MG63 (cell line): ENCODE results near the gene NEUROD1. TPM values are rescaled to one million over a fixed set of nuclear protein-coding genes. Genes with fewer than 3 reads are reported as not detected.

ENCODE experiments used
- DNase-seq: peaks from one replicate; pipeline ENCODE4 v3.0.0-alpha.2; 2020
- H3K27me3 ChIP-seq: fragments of 250-450 bp; sonication (Bioruptor Pico); 2 replicates; pipeline ENCODE4 v1.5.1; 2020; ENCODE audit warnings: mild to moderate bottlenecking, moderate library complexity
- H3K36me3 ChIP-seq: fragments of 250-450 bp; sonication (Bioruptor Pico); 2 replicates; pipeline ENCODE4 v1.5.1; 2020; ENCODE audit warnings: mild to moderate bottlenecking, moderate library complexity
- H3K4me3 ChIP-seq: fragments of 250-450 bp; sonication (Bioruptor Pico); 2 replicates; pipeline ENCODE4 v1.5.1; 2020; ENCODE audit warnings: mild to moderate bottlenecking, moderate library complexity
- H3K9me3 ChIP-seq: fragments of 250-450 bp; sonication (Bioruptor Pico); 2 replicates; pipeline ENCODE4 v1.5.1; 2020; ENCODE audit warnings: mild to moderate bottlenecking, moderate library complexity
- total RNA-seq: library from RNA; depleted of rRNA; stranded (reverse); fragments of >200 nt; shearing (Covaris generic); gene quantifications from 2 replicates; pipeline ENCODE4 v1.2.3, GENCODE V29; 2014; ENCODE audit warnings: low replicate concordance

NEUROD1 gene
- total RNA-seq, 1 experiment from 2014 or later = not detected

DNA sequence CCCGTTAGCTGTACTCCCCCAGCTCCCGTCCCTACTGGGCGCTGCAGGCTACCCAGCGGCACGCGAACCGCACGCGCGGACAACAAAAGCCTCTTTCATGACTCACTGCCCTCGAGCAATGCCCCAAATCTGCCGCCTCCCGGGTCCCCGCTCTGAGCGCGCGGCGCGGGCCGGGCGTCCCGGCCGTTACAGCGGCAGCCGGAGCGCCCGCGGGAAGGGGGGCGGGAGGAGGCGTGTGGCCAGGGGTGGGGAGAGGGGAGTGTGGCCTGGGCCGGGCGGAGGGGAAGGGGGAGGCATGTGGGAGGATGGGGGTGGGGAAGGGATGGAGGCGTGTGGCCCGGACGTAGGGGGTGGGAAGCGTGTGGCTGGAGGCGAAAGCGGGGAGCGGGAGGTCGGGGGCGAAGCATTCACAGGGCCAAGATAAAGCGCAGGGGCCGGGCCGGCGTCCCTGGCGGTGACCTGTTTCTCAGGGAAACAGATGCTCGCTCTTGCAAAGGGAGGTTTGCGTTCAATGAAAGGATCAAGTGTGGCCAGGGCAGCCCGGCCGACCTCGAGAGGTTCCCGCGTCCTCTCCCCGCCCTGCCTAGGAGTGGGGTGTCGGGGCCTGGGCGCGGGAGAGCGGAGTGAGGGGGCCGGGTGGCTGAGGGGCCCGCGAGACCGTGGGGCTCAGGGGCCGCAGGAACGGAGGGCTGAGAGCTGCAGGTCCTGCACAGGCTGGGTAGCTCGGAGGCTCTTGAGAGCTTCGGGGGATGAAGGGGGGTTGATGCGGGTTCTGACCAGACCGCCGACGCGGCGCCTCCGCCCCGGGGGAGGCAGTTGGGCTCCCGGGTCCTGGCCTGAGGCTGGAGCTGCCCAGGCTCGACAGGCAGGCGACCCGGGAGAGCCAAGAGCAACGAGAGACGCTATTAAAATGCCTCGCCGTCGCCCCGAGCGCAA lies 3.5 kb upstream of the NEUROD1 start:
- H3K9me3 ChIP-seq = no peaks in the 10 kb centered on the region
- 0 out of 2 replicates have a peak overlapping the region, but pooled peaks have one; percentile 15 for H3K4me3 ChIP-seq
- DNase-seq = peak; percentile 66
- H3K27me3 ChIP-seq = peaks cover 43% of the 10 kb centered on the region
- H3K36me3 ChIP-seq = no peaks in the 10 kb centered on the region

DNA sequence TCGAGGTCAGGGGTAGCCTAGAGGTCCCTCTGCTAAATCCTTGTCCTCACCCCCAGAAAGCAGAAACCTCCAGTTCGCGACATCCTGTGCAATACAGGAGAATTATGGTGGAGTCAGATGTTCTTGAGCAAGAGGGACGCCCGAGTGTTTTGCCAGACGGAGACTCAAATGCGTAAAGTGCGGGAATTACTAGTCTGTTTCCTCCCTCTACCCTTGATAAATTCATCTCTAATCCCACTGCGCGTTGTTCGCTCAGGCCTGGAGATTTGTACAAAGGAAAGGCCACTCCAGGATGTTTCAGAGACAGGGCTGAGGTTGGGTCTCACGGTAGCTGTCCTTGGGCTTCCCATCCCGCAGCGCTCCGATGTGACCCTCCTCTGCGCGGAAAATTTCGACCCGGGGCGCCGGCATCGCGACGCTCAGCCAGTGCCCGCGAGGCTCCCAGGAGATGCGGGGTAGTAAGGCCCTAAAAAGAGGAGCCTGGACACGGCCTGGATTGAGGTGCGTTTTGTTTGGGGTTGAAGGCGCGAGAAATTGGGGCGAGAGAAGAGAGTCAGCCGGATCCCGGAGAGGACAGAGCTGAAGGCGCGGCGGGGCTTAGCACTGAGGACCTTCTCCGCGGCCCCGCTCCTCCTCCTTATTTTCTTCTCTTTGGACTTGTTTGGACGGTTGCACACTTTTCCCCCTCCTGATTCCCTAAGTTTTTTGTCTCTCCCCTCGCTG lies 2.6 kb upstream of the NEUROD1 start:
- 0 out of 2 replicates have a peak overlapping the region, but pooled peaks have one; percentile 15 for H3K4me3 ChIP-seq
- H3K9me3 ChIP-seq = no peaks in the 10 kb centered on the region; the same call in 1 of the 2 replicates
- peaks cover 51% of the 10 kb centered on the region for H3K27me3 ChIP-seq
- DNase-seq = no peak
- H3K36me3 ChIP-seq = no peaks in the 10 kb centered on the region

GRCh38 chr2:181682026-181682789 lies 1.9 kb upstream of the NEUROD1 start:
- Histone ChIP-seq H3K4me3 (no peak overlapping the region), H3K36me3 (no peaks in the 10 kb centered on the region), H3K27me3 (peaks cover 58% of the 10 kb centered on the region), H3K9me3 (no peaks in the 10 kb centered on the region; the same call in 1 of the 2 replicates)
- DNase-seq = no peak

DNA sequence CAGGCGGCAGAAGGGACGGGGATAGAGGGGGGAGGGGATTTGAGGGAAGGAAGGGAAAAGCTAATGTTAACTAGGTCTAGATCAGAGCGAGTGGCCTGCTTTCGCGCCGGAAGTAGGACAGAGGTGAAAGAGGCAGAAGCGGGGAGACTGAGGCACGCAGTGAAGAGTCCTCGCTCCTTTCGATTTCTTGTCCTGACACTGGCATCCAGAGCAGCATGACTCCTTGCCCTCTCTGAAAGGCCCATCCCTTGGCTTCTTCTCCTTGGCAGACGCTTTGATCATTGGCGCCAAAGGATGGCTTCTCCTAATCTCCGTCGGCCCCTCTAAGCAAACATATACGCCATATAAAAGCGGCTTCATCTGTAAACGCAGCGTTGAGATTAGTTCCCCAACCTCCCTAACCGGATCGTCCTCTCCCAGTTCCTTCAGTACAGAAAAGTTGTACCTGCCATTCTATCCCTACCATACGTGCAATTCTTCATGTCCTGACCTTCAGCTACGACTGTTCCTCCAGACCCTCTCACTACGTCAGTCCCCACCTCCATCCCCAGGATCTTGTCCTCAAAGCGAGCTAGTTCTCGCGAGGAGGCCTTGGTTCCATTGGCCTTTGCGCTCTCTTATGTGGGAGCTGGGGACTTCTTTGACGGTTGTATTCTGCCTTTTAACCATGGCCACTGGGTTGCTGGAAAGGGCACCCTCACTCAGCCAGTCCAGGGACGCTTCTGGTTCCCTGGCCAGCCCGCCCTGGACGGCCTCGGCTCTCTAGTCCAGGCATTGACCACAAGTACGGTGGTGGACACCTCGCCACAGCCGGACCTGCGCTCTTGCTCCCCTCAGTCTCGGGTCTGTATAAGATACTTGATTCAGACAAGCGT lies 857 bp upstream of the NEUROD1 start:
- no peak for DNase-seq
- H3K9me3 ChIP-seq = no peaks in the 10 kb centered on the region; the same call in 1 of the 2 replicates
- H3K36me3 ChIP-seq = no peaks in the 10 kb centered on the region
- H3K27me3 ChIP-seq = peaks cover 63% of the 10 kb centered on the region
- H3K4me3 ChIP-seq = peak overlapping the region; percentile 32

GRCh38 chr2:181679544-181679979 lies 755 bp downstream of the NEUROD1 start:
- H3K36me3 ChIP-seq = no peaks in the 10 kb centered on the region
- DNase-seq = no peak
- no peak overlapping the region for H3K4me3 ChIP-seq
- H3K9me3 ChIP-seq = no peaks in the 10 kb centered on the region; the same call in 1 of the 2 replicates
- H3K27me3 ChIP-seq = peaks cover 72% of the 10 kb centered on the region

DNA sequence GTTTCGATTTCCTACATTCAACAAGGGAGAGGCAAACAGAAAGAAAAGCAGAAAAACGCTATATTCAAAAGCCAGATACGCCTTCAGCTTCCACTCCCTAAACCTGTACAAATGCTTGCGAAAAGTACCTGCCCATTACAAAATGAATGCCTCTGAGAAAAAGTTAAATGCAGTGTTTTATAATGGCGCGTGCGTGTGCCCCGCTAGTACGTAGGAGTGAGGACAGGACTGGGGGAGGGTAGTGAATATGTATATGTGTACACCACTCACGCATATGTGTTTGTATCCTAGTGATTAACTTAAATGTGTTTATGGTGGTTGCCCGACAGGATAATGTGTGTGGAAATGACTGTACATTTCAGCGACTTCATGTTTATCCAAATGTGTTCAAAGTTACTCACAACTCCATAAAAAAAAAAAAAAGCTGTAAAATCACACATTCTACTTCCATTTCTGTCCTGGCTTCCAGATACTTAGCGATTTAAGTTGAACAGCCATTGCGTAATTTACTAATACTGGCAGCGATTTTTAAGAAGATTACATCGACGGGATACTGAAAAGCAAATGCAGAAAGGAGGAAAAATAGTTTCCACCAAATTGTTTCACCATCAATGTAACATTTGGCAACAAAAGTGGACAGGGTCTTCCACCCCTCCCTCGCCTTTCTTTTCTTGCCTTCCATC lies 1.3 kb downstream of the NEUROD1 start:
- DNase-seq = no peak
- no peaks in the 10 kb centered on the region; the same call in 1 of the 2 replicates for H3K9me3 ChIP-seq
- no peak overlapping the region for H3K4me3 ChIP-seq
- H3K36me3 ChIP-seq = no peaks in the 10 kb centered on the region
- peaks cover 72% of the 10 kb centered on the region for H3K27me3 ChIP-seq

GRCh38 chr2:181677912-181678586 lies 2.3 kb downstream of the NEUROD1 start:
- peak; percentile 50 for DNase-seq
- no peaks in the 10 kb centered on the region for H3K36me3 ChIP-seq
- H3K27me3 ChIP-seq = peaks cover 69% of the 10 kb centered on the region
- H3K4me3 ChIP-seq = no peak overlapping the region
- H3K9me3 ChIP-seq = no peaks in the 10 kb centered on the region; the same call in 1 of the 2 replicates

DNA sequence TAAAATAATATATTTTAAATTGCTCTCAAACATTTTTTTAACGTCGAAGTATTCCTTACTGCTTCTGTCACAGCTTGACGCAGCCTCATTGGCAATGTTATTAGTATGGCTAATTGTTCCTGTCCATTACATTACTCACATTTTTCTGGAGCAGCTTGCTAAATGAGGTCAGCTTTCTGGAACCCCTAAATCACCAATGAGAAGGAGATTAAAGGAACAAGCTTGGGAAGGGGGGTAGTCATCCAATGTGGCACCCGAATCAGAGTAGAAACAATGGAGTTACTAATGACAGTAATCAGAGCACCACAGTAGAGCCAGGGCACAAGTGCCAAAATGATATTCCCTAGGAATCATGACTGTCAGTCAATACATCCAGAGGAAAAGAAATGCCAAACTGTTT lies 5.1 kb downstream of the NEUROD1 start:
- Histone ChIP-seq H3K4me3 (no peak overlapping the region), H3K36me3 (no peaks in the 10 kb centered on the region), H3K9me3 (no peaks in the 10 kb centered on the region; the same call in 1 of the 2 replicates), H3K27me3 (peaks cover 47% of the 10 kb centered on the region)
- no peak for DNase-seq

DNA sequence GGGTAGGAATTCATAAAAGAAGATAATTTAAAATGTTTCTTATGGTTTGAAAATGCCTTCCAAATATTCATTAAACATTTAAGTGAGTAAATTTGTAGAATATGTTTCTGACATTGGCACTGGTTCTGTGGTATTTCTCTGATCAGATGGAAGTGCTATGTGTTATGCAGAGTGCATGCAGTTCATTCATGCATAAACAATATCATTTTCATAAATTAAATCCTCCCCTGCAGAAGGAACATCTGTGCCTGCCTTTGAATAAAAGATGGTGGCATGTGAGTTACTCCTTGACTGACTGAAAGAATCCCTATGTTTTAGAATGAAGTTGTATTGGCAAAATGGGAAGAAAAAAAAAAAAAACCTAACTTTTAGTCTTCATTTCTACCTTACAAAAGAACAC lies 5.9 kb downstream of the NEUROD1 start:
- no peak for DNase-seq
- no peaks in the 10 kb centered on the region for H3K36me3 ChIP-seq
- no peaks in the 10 kb centered on the region; the same call in 1 of the 2 replicates for H3K9me3 ChIP-seq
- no peak overlapping the region for H3K4me3 ChIP-seq
- H3K27me3 ChIP-seq = peaks cover 41% of the 10 kb centered on the region

GRCh38 chr2:181673173-181673572 lies 7.1 kb downstream of the NEUROD1 start:
- no peaks in the 10 kb centered on the region for H3K36me3 ChIP-seq
- DNase-seq = no peak
- no peaks in the 10 kb centered on the region; the same call in 1 of the 2 replicates for H3K9me3 ChIP-seq
- peaks cover 34% of the 10 kb centered on the region for H3K27me3 ChIP-seq
- H3K4me3 ChIP-seq = no peak overlapping the region

DNA sequence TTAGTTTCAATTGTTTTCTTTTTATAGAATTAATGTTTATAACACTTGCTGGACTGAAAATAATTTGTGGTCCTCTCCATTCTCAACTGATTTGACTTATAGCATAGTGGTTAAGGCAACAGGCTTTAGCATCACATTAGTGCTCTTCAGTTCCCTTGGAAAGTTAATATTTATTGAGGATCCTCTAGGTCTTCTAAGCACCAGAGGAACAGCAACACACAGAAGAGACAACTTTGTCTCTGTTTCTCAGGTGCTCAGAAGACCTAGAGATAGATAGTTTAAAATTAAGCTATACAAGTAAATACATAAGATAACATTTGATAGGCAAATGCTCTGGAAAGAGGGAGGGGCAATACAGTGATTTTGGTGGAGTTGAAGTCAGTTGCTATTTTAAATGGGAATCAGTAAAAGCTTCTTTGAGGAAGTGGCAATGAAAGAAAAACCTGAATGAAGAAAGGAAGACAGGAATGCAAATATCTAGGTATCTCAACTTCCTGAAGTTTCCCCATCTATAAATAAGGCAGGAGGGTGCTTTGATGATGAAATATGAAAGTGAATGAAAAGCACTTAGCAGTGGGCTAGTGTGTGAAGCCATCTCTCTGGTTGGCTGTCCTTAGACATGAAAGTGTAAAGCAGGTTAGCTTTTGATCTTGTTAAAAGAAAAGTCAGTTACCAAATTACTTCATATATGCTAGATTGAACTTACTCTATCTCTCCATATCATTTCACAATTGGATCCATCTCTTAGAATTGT lies 7.9 kb downstream of the NEUROD1 start:
- no peak for DNase-seq
- no peaks in the 10 kb centered on the region for H3K9me3 ChIP-seq
- no peak overlapping the region for H3K4me3 ChIP-seq
- peaks cover 27% of the 10 kb centered on the region for H3K27me3 ChIP-seq
- no peaks in the 10 kb centered on the region for H3K36me3 ChIP-seq

DNA sequence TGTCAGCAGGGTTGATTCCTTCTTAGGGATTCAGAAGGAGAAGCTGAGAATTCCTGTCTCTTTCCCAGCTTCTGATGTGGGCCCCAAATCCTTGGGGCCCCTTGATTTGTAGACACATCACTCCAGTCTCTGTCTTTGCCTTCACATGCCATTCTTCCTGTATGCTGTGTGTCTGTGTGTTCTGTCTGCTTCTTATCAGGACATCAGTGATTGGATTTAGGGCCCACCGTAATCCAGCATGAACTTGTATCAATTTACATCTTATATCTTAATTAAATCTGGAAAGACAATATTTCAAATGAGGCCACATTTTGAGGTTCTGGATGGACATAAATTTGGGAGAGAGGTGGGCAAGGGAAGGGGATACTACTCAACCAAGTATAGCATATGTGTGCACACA lies 9.7 kb downstream of the NEUROD1 start:
- no peaks in the 10 kb centered on the region; the same call in 1 of the 2 replicates for H3K9me3 ChIP-seq
- peaks cover 15% of the 10 kb centered on the region for H3K27me3 ChIP-seq
- no peak overlapping the region for H3K4me3 ChIP-seq
- DNase-seq = no peak
- no peaks in the 10 kb centered on the region for H3K36me3 ChIP-seq

DNA sequence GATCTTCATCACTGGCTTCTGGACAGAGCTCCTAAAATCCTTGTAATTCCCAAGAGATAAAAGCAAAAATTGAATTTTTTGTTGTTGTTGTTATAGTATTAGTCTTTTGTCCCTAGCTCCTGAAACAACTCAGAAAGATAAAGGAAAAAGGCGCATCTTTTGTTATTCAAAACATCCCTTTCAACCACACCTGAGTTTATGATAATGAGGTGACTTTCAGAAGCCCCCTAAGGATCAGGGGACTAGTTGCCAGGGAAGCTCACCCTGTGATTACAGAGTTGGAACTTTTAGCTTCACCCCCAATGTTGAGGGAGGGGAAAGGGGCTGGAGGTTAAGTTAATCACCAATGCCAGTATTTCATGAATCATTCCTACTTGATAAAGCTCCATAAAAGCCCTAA lies 13.1 kb downstream of the NEUROD1 start:
- DNase-seq = no peak
- H3K36me3 ChIP-seq = no peaks in the 10 kb centered on the region
- no peaks in the 10 kb centered on the region; the same call in 1 of the 2 replicates for H3K9me3 ChIP-seq
- H3K27me3 ChIP-seq = peaks cover 7% of the 10 kb centered on the region
- H3K4me3 ChIP-seq = no peak overlapping the region

- DNase-seq = no peak
- no peaks in the 10 kb centered on the region for H3K36me3 ChIP-seq
- H3K4me3 ChIP-seq = no peak overlapping the region
- H3K27me3 ChIP-seq = no peaks in the 10 kb centered on the region
- H3K9me3 ChIP-seq = no peaks in the 10 kb centered on the region; the same call in 1 of the 2 replicates
Observed at GRCh38 chr2:181662287-181662686, 18.0 kb downstream of the NEUROD1 start.
